Measurements from ENCODE around the gene CD28.

Gene CD28

DNA sequence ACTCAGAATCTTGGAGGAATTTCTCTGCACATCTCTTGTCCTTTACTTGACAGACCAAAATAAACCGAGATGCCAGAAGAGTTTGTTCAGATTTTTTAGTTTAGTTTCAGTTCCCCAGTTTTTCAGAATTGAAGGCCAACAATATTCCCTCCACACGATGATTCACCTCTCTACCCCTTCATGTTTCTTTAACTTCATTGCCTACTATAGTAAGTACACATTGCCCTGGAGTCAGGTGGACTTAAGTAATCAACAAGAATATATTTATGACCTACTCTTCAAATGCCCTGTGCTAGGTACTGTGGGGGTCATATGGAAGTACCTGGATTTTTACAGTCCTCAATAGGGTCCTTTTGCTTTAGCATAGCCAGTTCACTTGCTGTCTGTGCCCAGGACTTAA is 81.5 kb downstream of the CD28 start:
- no peak for DNase-seq (ENCODE audit: low read depth)
- TF ChIP-seq, protein P1, sequence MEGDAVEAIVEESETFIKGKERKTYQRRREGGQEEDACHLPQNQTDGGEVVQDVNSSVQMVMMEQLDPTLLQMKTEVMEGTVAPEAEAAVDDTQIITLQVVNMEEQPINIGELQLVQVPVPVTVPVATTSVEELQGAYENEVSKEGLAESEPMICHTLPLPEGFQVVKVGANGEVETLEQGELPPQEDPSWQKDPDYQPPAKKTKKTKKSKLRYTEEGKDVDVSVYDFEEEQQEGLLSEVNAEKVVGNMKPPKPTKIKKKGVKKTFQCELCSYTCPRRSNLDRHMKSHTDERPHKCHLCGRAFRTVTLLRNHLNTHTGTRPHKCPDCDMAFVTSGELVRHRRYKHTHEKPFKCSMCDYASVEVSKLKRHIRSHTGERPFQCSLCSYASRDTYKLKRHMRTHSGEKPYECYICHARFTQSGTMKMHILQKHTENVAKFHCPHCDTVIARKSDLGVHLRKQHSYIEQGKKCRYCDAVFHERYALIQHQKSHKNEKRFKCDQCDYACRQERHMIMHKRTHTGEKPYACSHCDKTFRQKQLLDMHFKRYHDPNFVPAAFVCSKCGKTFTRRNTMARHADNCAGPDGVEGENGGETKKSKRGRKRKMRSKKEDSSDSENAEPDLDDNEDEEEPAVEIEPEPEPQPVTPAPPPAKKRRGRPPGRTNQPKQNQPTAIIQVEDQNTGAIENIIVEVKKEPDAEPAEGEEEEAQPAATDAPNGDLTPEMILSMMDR (IDR thresholded peaks at IDR 0.05; ENCODE audit: insufficient read depth, low read depth, low read length, missing control alignments) = no peak
- no peak overlapping the region for H3K4me3 ChIP-seq (ENCODE audit: low read length)
